Thyroid gland (tissue), 4 donors: ENCODE results near the gene FMO2.

Experiments
- CTCF ChIP-seq, 6 experiments: fragments of 200-600 bp in 3 of 6; fragments of 450-650 bp in 3 of 6; sonication (generic) in 3 of 6; IDR thresholded peaks; one replicate each; pipeline ENCODE4 v1.5.1; 2016 to 2019; ENCODE audit warnings: antibody characterized with exemption in 6 of 6, mild to moderate bottlenecking in 2 of 6, inconsistent platforms in 1 of 6, moderate library complexity in 1 of 6
- POLR2A ChIP-seq, 2 donors: fragments of 450-650 bp; IDR thresholded peaks; one replicate each; pipeline ENCODE4 v1.6.1; 2017; ENCODE audit warnings: antibody characterized with exemption in 2 of 2, mild to moderate bottlenecking in 2 of 2, moderate library complexity in 1 of 2

- TF ChIP-seq POLR2A (IDR thresholded peaks at IDR 0.05) (no peak), CTCF (IDR thresholded peaks at IDR 0.05) (no peak)
Observed at GRCh38 chr1:171256940-171257606, 72.0 kb downstream of the FMO2 start.
